GM18520 (cell line): Measurements from ENCODE around the gene FAM13A.

Experiments used
- ATAC-seq: cut with Tn5 transposase; IDR thresholded peaks from one replicate; pipeline ENCODE4 v1.9.1; 2021; ENCODE audit not compliant: unreplicated experiment

FAM13A gene

GRCh38 chr4:88818631-88819470, 238.1 kb downstream of the FAM13A start:
- no peak for ATAC-seq

- peak; percentile 35 for ATAC-seq
Observed at GRCh38 chr4:88817740-88818139, 239.2 kb downstream of the FAM13A start.

- ATAC-seq = no peak
Observed at GRCh38 chr4:88816360-88816759, 240.6 kb downstream of the FAM13A start.

- no peak for ATAC-seq
Observed at GRCh38 chr4:88814043-88814617, 242.9 kb downstream of the FAM13A start.

- ATAC-seq = no peak
Observed at GRCh38 chr4:88813013-88813412, 244.0 kb downstream of the FAM13A start.

GRCh38 chr4:88812420-88812819, 244.6 kb downstream of the FAM13A start:
- ATAC-seq = no peak

- ATAC-seq = no peak
Observed at GRCh38 chr4:88811904-88812303, 245.1 kb downstream of the FAM13A start.

- no peak for ATAC-seq
Observed at GRCh38 chr4:88810325-88810724, 246.7 kb downstream of the FAM13A start.

- ATAC-seq = no peak
Observed at GRCh38 chr4:88809576-88810219, 247.3 kb downstream of the FAM13A start.

GRCh38 chr4:88809101-88809500, 247.9 kb downstream of the FAM13A start:
- no peak for ATAC-seq

- no peak for ATAC-seq
Observed at GRCh38 chr4:88807499-88807898, 249.5 kb downstream of the FAM13A start.

GRCh38 chr4:88804234-88804633, 252.8 kb downstream of the FAM13A start:
- ATAC-seq = no peak

- peak; percentile 77 for ATAC-seq
Observed at GRCh38 chr4:88803600-88804096, 253.3 kb downstream of the FAM13A start.

GRCh38 chr4:88802585-88803286, 254.2 kb downstream of the FAM13A start:
- no peak for ATAC-seq

GRCh38 chr4:88802138-88802537, 254.8 kb downstream of the FAM13A start:
- no peak for ATAC-seq

GRCh38 chr4:88799900-88800299, 257.1 kb downstream of the FAM13A start:
- no peak for ATAC-seq

GRCh38 chr4:88797725-88798124, 259.3 kb downstream of the FAM13A start:
- ATAC-seq = no peak

- no peak for ATAC-seq
Observed at GRCh38 chr4:88796545-88796944, 260.4 kb downstream of the FAM13A start.

GRCh38 chr4:88794952-88795351, 262.0 kb downstream of the FAM13A start:
- ATAC-seq = no peak

GRCh38 chr4:88794087-88794690, 262.8 kb downstream of the FAM13A start:
- no peak for ATAC-seq

- ATAC-seq = peak; percentile 63
Observed at GRCh38 chr4:88793475-88793874, 263.5 kb downstream of the FAM13A start.
